ENCODE data around the gene RNF20.

- TF ChIP-seq EZH2 (IDR thresholded peaks at IDR 0.05; ENCODE audit: borderline replicate concordance, low read depth, low read length, severe bottlenecking) (no peak), CTCF (IDR thresholded peaks at IDR 0.05; ENCODE audit: extremely low read depth in 1 of 2, insufficient read depth in 1 of 2, low read depth in 1 of 2, low read length in 2 of 2) (no peak), POLR2A (IDR thresholded peaks at IDR 0.05; ENCODE audit: low read depth, low read length) (no peak), POLR2AphosphoS5 (IDR thresholded peaks at IDR 0.05; ENCODE audit: insufficient read depth, low read depth, low read length) (no peak), JUN (IDR thresholded peaks at IDR 0.05; ENCODE audit: borderline replicate concordance, insufficient read depth, insufficient read length, low read depth) (no peak), MAX (IDR thresholded peaks at IDR 0.05; ENCODE audit: insufficient read depth, insufficient read length) (no peak), MYC (IDR thresholded peaks at IDR 0.05; ENCODE audit: low read depth, low read length) (no peak), FOS (IDR thresholded peaks at IDR 0.05; ENCODE audit: borderline replicate concordance, insufficient read depth, low read length) (no peak)
Observed at GRCh38 chr9:101487443-101487840, 46.2 kb upstream of the RNF20 start.
